NCI-H1436 (cell line): ENCODE data around the gene CMC1.
"Not testable (repeated sequence)": the region's sequence is repeated elsewhere in the genome, so short reads cannot be mapped to it uniquely, and the experiment has no call there.

ENCODE experiments used
- DNase-seq: peaks from one replicate; lab custom pipeline; 2025; lab: John Stamatoyannopoulos, UW

The CMC1 gene, protein sequence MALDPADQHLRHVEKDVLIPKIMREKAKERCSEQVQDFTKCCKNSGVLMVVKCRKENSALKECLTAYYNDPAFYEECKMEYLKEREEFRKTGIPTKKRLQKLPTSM

DNA sequence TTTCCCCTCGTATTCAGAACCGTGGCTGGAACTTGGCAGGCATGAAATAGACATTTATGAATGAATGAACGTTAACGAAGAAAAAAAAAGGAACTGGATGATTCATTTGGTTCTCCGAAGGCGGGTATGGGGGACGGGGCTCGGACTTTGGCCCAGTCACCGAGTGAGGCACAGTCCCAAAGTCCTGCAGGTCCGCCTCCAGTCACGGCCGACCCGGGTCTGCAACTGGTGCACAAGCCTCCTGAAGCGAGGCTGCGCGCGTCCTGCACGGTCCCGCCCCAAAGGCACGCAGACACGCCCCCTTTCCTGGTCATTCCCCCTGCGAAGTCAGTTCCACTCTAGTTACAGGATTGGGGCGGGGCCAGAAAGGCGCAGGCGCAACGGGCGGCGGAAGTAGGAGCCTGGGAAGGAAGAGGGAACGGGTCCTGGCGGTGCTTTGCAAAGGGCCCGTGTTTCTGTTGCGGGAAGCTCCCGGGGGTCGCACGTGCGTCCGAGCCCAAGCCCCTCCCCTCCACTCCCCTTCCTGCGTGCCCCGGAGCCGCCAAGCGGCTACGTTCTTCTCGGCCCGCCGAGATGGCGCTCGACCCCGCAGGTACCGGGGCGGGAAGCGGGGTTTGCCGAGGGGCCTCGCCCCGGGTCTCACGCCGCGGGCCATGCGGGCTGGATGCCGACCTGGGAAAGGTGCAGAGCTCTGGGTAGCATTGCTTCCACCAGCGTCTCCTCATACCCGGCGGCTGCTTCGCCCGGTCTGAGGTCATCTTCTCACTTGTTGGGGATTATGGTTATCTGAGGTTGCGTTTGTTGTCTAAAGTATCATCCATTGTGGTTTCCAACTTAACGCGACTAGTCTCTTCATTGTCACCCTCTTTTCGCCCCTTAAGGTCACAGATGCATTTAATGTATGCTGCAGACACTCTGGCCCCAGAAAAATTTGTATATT, at the start of gene CMC1:
TSS of gene CMC1 (plus strand) at position 399 of the 940 bp plus-strand sequence. CDS start at position 574, 175 bp downstream.
- DNase-seq = peak; percentile 84

DNA sequence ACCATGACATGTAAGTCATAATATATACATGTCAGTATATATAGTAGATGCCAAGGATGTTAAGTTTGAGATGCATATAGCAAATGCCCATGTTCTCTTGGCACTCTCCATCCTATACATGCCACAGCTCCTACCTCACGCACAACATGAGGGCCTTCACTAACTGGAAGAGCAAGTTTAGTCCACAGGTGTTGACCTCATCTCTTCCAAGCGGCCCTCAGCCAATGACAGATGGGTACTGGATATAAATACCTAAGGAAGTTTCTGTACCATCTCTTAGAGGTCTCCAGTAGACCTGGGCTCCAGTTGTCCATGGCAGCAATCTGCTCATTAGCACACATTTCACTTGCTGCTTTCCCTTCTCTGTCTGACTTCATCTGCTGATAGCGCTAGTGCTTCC, 43.3 kb upstream of the CMC1 start:
- DNase-seq = no peak

DNA sequence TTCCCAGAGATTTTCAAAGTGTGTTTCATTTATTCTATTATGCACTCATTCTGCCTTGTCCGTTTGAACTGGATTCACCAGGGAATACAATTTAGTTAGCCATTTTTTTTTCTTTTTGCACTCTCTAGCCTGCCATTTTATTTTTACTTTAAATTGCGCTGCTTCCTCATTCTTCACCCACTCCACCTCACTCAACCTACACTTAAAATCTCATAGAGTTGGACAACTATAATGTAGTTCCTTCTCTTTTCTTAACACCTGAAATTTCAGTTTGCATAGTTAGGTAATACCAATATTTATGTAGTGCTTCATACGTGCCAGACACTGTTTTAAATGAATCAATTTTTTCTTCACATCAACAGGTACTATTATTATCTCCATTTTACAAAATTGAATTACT, 42.4 kb upstream of the CMC1 start:
- DNase-seq = no peak

DNA sequence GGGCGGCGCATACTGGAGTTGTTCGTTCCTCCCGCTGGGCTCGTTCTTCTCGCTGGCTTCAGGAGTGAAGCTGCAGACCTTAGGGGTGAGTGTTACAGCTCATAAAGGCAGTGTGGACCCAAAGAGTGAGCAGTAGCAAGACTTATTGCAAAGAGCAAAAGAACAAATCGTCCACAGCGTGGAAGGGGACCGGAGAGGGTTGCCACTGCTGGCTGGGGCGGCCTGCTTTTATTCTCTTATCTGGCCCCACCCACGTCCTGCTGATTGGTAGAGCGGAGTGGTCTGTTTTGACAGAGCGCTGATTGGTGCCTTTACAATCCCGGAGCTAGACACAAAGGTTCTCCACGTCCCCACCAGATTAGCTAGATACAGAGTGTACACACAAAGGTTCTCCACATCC, 41.8 kb upstream of the CMC1 start:
- not testable (repeated sequence) for DNase-seq

DNA sequence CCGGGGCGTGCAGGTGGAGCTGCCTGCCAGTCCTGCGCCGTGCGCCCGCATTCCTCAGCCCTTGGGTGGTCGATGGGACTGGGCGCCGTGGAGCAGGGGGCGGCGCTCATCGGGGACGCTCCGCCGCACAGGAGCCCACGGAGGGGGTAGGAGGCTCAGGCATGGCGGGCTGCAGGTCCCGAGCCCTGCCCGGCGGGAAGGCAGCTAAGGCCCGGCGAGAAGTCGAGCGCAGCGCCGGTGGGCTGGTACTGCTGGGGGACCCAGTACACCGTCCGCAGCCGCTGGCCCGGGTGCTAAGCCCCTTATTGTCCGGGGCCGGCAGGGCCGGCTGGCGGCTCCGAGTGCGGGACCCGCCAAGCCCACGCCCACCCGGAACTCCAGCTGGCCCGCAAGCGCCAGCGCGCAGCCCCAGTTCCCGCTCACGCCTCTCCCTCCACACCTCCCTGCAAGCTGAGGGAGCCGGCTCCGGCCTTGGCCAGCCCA, 41.0 kb upstream of the CMC1 start:
- not testable (repeated sequence) for DNase-seq

DNA sequence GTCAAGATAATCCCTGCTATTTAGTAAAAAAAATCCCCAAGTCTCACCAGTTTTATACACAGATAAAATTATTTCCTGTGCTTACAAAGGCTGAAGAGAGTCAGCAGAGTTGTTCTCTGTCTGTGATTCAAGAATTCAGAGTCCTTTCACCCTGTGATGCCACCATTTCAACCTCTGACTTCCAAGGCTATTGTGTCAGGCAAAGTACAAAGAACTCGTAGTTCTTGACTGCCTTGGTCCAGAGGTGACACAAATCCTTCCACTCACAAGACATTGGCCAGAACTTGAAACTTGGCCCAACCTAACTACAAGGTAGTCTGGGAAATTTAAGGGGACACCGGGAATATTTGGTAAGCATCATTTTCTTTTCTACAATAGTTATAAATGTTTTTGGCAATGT, 34.9 kb upstream of the CMC1 start:
- DNase-seq = no peak

DNA sequence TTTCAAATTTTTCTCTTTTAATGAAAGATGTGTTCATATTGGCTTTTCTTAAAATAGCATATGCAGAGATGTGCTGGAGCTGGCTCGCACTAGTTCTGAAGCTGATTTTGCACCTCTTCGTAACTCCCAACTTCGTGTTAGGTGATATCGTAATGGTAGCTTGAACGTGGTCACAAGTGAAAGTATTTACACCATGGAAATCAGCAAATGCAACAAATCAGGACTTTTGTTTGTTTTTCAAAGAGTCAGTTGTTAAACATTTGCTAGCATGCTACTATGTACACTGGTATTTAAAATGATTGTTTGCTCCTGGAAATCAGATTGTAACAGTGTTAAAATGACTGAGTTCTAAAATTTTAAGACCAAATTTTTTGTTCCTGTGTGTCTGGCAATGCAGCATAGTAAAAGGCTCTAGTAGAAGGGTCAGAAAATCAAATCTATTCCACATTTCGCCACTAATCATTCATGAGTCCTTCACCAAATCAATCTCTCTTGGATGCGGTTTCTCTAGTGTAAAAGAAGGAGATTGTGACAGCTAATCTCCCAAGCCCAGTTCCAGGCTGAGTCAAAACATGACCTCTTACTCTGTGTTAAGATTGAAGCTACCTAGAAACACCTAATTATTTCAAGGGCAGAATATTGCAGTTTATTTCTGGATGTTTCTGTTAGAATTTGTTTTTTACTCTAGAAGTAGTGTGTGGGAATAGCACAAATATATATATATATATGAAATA, 34.3 kb upstream of the CMC1 start:
- no peak for DNase-seq

DNA sequence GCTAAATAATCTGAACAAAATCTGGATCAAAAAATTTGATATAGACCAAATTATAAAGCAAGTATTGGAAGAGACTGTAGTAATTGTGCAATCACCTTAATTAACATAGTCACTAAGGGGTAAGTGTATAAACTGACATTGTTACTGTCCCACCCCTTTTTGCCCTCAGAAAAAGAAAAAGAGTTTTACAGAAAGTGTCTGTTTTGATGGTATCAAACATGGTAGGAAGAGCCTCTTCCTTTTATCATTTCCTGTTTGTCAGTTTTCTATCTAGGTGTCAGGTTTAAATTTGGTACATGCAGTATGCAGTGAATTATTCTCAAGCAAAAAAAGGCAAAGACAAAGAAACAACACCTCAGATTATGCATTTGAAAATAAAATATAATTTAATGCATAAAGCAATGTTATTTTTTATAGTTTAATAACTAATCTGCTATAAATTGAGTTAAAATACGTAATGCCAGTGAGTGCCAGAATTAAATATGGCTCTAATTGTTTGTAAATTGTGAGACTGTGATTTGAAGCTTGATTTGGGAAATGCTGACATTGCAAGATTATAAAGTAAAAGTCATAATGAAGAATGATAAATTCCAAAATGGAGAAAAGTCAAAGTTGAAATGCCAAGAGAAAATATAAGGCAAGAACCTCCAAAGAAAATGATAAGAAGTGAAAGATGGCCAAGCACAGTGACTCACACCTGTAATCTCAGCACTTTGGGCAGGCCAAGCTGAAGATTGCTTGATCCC, 30.3 kb upstream of the CMC1 start:
- no peak for DNase-seq

DNA sequence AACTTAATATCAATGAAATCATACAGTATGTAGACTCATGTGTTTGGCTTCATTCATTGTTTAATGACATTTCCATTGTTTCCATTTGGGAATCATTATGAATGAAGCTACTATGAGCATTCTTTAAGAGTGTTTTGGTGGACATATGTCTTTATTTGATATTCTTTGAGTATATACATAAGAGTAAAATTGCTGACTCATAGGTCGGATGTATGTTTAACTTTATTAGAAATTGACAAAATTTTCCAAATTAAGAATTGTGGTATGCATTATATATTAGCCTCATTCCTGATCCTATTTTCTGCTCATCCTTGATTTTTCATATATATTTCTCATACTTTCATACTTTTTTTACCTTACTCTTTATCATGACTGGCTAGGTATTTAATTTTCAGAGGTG, 28.7 kb upstream of the CMC1 start:
- DNase-seq = no peak

DNA sequence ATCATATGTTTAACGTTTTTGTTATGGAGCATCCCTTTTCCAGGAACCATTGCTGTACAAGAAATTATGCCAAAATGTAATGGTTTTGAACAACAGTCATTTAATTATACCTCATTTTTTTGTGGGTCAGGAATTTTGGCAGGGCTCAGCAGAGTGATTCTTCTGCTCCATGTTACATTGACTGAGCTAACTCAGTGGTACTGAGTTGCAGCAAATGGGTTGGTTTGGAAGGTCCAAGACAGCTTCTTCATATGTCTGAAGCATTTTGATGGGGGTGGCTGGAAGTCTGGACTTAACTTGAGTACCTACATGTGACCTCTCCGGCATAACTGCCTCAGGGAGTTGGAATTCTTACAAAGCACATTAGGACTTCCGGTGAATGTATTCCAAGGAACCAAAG, 26.0 kb upstream of the CMC1 start:
- no peak for DNase-seq

DNA sequence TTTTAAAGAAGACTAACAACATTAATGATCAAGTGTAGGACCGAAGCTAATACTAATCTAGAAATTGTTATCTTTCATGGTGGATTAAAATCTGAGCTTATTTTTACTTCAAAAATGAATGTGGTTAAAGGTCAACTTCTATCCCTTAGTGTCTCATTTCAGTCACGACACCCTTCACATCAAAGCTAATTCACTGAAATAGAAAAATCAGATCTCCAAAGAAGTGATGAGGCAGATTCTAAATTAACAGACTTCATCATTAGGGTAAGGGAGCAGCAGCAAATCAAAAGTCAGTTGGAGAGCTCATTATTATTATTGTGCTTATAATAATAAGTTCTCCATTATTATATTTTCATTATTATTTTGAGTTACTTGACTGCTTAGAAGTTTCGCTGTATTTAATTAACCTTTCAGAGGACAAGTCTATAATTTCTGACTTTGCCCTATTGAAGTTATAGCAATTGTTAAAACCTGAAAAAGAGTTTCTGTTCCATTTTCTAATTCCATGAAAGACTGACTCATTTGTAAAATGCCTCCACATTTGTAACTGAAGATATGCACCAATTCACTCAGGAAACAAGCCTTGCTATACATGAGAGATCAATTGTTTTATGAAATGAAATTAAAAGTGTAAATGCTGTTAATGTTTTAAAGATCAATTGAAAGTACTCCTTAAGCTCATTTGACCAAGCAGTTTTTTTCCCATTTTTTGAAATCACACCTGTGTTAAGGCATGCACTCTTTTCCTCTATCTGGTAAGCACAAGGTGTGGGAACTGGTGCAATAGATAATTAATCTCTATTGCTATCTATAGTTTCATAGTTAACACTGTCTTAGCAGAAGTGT, 23.1 kb upstream of the CMC1 start:
- no peak for DNase-seq

DNA sequence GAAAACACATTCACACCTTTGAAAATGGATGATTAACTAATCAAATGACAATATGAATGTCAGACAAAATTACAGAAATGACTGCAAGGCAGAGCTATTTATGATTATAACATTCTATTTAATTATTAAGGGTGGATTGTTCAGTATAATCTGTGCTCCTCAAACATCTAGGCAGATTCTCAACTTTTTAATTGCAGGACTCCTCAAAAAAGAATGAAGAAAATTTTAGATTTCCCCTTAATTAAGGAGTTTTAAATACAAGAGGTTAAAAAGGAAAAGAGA, 22.6 kb upstream of the CMC1 start:
- DNase-seq = no peak

DNA sequence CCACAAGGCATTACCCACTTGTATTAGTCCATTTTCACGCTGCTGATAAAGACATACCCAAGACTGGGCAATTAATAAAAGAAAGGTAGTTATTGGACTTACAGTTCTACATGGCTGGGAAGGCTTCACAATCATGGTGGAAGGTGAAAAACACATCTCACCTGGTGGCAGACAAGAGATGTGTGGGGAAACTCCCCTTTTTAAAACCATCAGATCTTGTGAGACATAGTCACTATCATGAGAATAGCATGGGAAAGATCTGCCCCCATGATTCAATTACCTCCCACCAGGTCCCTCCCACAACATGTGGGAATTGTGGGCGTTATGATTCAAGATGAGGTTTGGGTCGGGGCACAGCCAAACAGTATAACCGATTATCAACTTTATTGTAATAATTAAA, 17.0 kb upstream of the CMC1 start:
- DNase-seq = no peak

DNA sequence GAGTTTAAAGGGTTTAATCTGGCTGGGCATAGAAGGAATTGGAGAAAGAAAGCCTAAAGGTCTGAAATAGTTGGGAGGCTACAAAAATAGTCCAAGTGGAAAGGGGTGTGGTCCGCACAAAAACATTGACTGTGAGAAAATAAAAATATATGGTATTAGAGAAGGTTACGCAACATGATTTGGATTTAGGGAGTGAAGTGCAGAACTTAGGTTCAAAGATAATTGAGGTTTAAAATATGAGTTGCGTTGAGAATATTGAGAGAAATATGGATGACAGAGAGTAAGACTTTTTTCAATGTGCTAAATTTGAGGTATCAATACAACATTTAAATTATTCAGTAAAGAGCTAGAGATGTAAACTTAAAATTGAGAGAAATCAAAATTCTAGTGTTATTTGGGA, 15.4 kb upstream of the CMC1 start:
- DNase-seq = no peak

DNA sequence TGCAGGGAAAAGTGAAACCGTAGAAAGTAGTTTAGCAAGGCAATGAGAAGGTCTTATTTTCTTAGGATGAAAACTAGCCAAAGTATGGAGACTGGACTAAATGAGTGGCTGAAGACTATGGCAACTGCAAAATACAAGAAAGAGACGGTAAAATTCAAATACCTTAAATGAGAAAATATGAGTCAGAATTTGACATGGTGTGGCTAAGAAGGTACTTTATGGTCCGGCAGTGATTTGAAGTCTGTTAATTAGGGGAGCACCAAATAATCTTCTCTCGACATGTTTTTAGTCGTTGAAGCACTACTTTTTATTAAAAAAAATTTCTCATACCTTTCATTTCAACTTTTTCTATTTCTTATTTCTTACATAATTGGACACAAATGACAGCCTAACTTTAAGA, 12.8 kb upstream of the CMC1 start:
- no peak for DNase-seq

DNA sequence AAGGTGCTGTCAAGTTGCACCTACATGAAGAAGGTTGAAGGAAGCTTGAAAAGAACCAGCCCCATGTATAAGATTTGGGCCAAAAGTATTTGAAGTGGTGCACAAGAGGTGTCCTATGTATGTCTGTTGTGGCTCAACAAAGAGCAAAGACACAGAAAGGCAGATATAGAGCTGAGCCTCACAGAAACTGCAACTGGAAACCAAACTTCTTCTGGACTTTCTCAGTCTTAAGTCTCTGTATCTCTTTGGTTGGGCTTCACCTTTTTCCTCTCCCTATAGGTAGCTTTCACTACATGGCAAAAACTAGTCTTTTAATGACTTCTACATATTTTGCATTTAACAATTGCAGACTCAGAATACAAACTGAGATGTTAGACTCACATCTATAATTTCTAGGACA, 8.8 kb upstream of the CMC1 start:
- no peak for DNase-seq

DNA sequence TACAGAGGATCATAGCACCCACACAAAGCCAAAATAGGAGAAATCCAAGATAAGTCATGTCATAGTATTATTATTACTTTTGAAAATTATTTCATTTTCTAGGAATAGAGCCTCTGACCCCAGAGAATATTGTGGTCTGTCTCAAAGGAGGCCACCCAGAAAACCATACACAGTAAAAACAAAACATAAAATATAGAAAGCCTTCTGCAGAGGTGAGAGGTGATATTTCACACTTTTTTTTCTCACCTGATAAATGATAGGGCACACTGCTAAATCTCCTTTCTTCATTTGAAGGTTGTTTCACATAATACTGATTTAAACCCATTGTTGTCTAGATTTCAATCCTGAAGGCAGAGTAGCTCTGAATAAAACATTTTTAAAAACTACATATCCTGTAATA, 7.0 kb upstream of the CMC1 start:
- DNase-seq = no peak

DNA sequence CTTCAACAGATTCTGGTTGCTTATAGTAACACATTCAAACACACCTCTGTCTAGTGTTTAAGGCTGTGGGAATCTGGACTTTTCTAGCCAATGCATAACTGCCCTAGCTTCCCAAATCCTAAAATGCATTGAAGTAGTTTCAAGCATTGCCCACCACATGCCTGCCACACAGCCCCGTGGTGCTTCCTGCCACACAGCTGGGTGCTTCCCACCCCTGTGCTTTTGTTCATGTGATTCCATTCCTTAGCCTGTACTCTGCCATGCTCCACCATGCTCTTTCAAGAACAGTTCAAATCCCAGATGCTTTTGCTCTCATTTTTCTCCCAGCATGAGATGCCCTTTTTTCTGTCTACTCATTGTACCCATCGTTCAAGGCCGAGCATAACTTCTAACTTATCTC, 2.3 kb upstream of the CMC1 start:
- DNase-seq = no peak

DNA sequence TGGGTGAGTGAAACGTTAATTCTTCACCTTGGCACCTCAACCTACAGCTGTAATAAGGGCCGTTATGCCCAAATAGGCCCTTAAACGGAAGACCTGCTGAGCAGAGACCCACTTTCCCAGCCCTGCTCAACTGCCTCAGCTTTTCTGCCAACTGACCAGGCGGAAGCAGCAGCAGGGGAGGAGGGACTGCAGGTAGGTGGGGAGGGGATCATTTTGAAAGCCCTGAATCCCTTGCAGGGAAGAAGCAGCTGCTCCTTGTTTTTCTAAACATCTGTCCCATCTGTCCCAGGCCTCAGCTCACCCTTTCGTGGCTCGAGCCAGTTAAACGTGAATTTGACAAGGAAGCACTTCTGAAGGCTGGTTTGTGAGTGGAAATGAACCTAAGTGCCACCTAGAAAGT, 978 bp upstream of the CMC1 start:
- no peak for DNase-seq

DNA sequence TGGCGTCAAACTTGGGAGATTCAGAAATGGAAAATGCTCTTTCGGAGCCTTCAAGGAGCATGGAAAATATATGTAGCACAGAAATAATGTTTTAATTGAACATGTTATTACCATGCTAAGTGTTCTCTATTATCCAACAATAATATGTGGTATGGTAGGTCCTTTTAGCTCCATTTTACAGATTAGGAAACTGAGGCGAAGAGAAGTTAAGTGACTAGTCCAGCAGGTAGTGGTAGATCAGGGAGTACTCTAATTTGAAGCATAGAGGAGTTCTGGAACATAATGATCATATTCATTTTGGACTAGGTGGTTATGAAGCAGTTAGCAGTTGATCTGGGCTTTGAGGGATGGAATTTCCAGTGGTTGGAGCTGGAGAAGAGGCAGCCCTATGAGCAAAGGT, 1.1 kb downstream of the CMC1 start:
- DNase-seq = no peak

DNA sequence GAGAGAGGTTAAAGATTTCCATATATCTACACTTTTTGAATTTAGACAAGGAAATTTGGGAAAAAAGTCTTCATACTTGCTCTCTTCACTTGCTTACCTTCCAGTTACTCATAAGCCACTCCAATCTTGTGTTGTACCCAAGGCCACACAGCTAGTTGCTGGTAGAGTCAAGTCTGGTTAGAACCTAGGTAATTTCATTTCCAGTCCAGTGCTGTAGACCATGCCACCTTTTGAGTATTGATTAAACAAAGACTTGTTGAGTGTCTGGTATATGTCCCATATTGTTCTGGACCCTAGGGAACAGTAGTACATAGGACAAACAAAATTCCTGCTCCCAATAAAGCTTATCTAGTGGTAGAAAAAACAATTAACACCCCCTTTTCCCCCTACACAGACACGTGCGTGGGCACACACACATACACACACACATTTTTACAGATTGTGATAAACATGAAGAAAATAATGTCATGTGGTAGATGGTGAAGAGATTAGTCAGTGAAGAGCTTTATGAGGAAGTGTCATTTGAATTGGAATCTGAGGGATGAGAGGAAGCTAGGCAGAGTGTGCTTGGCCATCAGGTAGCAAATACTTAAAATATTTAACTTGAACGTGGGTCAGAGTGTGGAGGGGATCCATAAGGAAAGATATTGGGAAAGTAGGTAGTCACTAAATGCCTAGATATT, 2.1 kb downstream of the CMC1 start:
- DNase-seq = no peak
